Upper lobe of right lung (tissue), 1 donor: Measurements from ENCODE around the gene ENTPD6. TPM values are rescaled to one million over a fixed set of nuclear protein-coding genes. Genes with fewer than 3 reads are reported as not detected.
A peak's percentile ranks its signal among the peaks of the same experiment; 100 is the strongest.

Experiments
- ATAC-seq: fragments of 200-7000 bp; cut with Tn5 transposase; one replicate; pipeline ENCODE4 v1.9.1; 2020; ENCODE audit warnings: mild to moderate bottlenecking, moderate library complexity
- DNase-seq: peaks from one replicate; pipeline ENCODE4 v3.0.0-alpha.2; 2020
- H3K27ac ChIP-seq: fragments of 200-600 bp; one replicate; pipeline ENCODE4 v1.8.0; 2022
- H3K27me3 ChIP-seq: fragments of 200-600 bp; one replicate; pipeline ENCODE4 v1.8.0; 2022; ENCODE audit warnings: mild to moderate bottlenecking
- H3K36me3 ChIP-seq: fragments of 200-600 bp; one replicate; pipeline ENCODE4 v1.8.0; 2022
- H3K4me1 ChIP-seq: fragments of 200-600 bp; one replicate; pipeline ENCODE4 v1.8.0; 2022
- H3K4me3 ChIP-seq: fragments of 200-600 bp; one replicate; pipeline ENCODE4 v1.8.0; 2022; ENCODE audit warnings: mild to moderate bottlenecking
- H3K9me3 ChIP-seq: fragments of 200-600 bp; one replicate; pipeline ENCODE4 v1.8.0; 2022
- CTCF ChIP-seq: fragments of 200-600 bp; IDR thresholded peaks from one replicate; pipeline ENCODE4 v1.8.0; 2022; ENCODE audit warnings: antibody characterized with exemption
- intact Hi-C: fragments of 100-400 bp; cut with DNase I; formaldehyde crosslinking; loops from one replicate; pipeline ENCODE4 v1.11.0; 2022
- total RNA-seq: library from RNA; stranded (reverse); fragmentation: NEBNext Ultra II Directional; extraction: Animal tissue kit (Norgen Biotek cat#: 25700); gene quantifications from one replicate; pipeline ENCODE4 v1.2.1, GENCODE V29; 2021
- donor health status: DM: no; HTN: yes; CAD: no; lungs with severe emphysema.

Gene ENTPD6
- total RNA-seq, 1 donor from 2014 or later = 75.6 TPM

- no peak for TF ChIP-seq CTCF
- Histone ChIP-seq H3K27me3 (no peaks in the 10 kb centered on the region), H3K9me3 (no peaks in the 10 kb centered on the region), H3K4me1 (peaks cover 15% of the 10 kb centered on the region), H3K4me3 (no peak overlapping the region), H3K36me3 (peaks cover 17% of the 10 kb centered on the region), H3K27ac (no peak overlapping the region)
- DNase-seq (no peak), ATAC-seq (peak; percentile 14)
- intact Hi-C loops = no loop called here
Observed at GRCh38 chr20:25223179-25223661, 27.7 kb downstream of the ENTPD6 start.

- Histone ChIP-seq H3K36me3 (peaks cover 11% of the 10 kb centered on the region), H3K27ac (no peak overlapping the region), H3K4me3 (no peak overlapping the region), H3K27me3 (no peaks in the 10 kb centered on the region), H3K9me3 (no peaks in the 10 kb centered on the region), H3K4me1 (peaks cover 15% of the 10 kb centered on the region)
- intact Hi-C loops = no loop called here
- ATAC-seq (no peak), DNase-seq (no peak)
- TF ChIP-seq CTCF = no peak
Observed at GRCh38 chr20:25223765-25224720, 28.5 kb downstream of the ENTPD6 start.

- peaks cover 17% of the 10 kb centered on the region for H3K4me1 ChIP-seq
- DNase-seq (no peak), ATAC-seq (no peak)
- H3K36me3 ChIP-seq = peaks cover 5% of the 10 kb centered on the region
- no peak for TF ChIP-seq CTCF
- no peaks in the 10 kb centered on the region for H3K27me3 ChIP-seq
- H3K4me3 ChIP-seq = no peak overlapping the region
- no peaks in the 10 kb centered on the region for H3K9me3 ChIP-seq
- intact Hi-C loops = no loop called here
- no peak overlapping the region for H3K27ac ChIP-seq
Observed at GRCh38 chr20:25224941-25225340, 29.4 kb downstream of the ENTPD6 start.

- intact Hi-C loops = no loop called here
- peaks cover 5% of the 10 kb centered on the region for H3K36me3 ChIP-seq
- no peak overlapping the region for H3K27ac ChIP-seq
- no peak for TF ChIP-seq CTCF
- H3K4me1 ChIP-seq = peaks cover 24% of the 10 kb centered on the region
- no peak overlapping the region for H3K4me3 ChIP-seq
- DNase-seq (no peak), ATAC-seq (no peak)
- H3K9me3 ChIP-seq = no peaks in the 10 kb centered on the region
- H3K27me3 ChIP-seq = no peaks in the 10 kb centered on the region
Observed at GRCh38 chr20:25225642-25226432, 30.3 kb downstream of the ENTPD6 start.

GRCh38 chr20:25226433-25227316, 31.2 kb downstream of the ENTPD6 start:
- no peaks in the 10 kb centered on the region for H3K27me3 ChIP-seq
- H3K4me3 ChIP-seq = no peak overlapping the region
- no peak for TF ChIP-seq CTCF
- peaks cover 24% of the 10 kb centered on the region for H3K4me1 ChIP-seq
- peak overlapping the region; percentile 55 for H3K27ac ChIP-seq
- peaks cover 5% of the 10 kb centered on the region for H3K36me3 ChIP-seq
- DNase-seq (no peak), ATAC-seq (peak; percentile 65)
- intact Hi-C loops = no loop called here
- no peaks in the 10 kb centered on the region for H3K9me3 ChIP-seq
